Measurements from ENCODE around the gene SLX4IP.

Gene SLX4IP

DNA sequence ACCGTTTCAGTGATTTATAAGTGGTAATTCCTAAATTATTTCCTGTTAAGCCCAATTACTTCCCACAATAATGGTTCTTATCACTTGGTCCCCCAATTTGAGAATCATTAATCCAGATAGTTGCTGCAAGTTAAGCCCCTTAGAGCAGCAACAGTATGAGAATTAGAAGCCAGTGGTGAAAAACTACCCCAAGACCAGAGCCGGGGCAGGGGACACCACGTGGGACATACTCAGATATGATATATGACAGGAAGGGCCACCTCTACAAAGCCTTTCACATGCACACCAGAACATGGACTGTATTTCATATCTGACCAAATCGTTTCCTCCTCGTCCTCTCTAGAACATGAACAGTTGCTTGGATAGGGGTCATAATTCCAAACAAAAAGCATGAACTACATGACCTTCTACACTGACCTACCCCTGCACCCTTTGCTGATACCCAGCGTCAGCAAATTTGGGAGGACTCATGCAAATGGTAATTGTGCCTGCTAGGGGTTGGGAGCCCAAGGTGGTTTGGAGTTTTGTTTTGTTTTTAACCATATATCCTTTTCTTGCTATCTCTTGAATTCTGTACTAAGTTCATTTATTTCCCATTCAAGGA, 234.8 kb downstream of the SLX4IP start:
- TF ChIP-seq, protein P1, sequence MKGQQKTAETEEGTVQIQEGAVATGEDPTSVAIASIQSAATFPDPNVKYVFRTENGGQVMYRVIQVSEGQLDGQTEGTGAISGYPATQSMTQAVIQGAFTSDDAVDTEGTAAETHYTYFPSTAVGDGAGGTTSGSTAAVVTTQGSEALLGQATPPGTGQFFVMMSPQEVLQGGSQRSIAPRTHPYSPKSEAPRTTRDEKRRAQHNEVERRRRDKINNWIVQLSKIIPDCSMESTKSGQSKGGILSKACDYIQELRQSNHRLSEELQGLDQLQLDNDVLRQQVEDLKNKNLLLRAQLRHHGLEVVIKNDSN (IDR thresholded peaks at IDR 0.05): no peak
- TF ChIP-seq, protein P2, sequence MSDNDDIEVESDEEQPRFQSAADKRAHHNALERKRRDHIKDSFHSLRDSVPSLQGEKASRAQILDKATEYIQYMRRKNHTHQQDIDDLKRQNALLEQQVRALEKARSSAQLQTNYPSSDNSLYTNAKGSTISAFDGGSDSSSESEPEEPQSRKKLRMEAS (IDR thresholded peaks at IDR 0.05): no peak
- TF ChIP-seq TAF1 (IDR thresholded peaks at IDR 0.05; ENCODE audit: low read depth) (no peak), CREB1 (IDR thresholded peaks at IDR 0.05; ENCODE audit: low read depth) (no peak)

DNA sequence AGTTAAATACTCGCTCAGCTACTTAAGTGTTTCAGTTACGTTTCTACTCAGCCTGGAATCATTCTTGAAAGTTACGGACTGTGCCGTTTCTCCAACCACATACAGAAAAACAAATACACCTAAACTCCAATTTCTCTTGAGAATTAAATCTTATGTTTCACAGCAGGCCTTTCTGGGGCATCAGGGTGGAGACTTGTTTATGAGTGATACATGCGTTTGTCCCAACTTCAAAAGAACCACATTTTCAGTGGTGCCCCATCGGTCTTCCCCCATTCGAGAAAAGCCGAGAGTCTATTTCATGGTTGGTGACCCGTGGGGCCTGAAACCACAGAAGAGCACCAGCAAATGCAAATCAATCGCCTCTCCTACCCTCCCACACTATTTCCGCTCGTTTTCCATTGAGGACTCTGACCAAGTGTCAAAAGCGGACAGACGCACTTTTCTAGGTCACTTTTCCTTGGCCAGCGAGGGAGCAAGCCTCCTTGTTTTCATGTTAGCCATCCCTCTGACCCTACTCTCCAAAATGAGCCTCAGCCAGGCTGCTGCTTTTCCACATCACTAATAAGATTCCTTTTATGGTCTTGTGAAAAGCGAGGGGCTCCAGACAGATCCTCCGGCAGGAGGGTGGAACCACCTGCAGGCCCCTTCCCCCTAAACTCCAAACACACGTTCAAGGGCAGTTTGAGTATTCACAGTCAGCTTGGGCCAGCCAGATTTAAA, 235.6 kb downstream of the SLX4IP start:
- TF ChIP-seq FOXM1 (IDR thresholded peaks at IDR 0.05; ENCODE audit: borderline replicate concordance, low read depth): no peak
- TF ChIP-seq ZBTB7A (IDR thresholded peaks at IDR 0.05; ENCODE audit: low read depth): no peak
- TF ChIP-seq TCF12 (IDR thresholded peaks at IDR 0.05; ENCODE audit: low read depth): no peak
- TF ChIP-seq RAD21 (IDR thresholded peaks at IDR 0.05; ENCODE audit: low read depth): no peak
- TF ChIP-seq EP300 (IDR thresholded peaks at IDR 0.05; ENCODE audit: borderline replicate concordance): no peak
- TF ChIP-seq TAF1 (IDR thresholded peaks at IDR 0.05; ENCODE audit: low read depth): no peak
- TF ChIP-seq CEBPB (IDR thresholded peaks at IDR 0.05): no peak
- no peak for TF ChIP-seq TEAD4 (IDR thresholded peaks at IDR 0.05)
- TF ChIP-seq EGR1 (IDR thresholded peaks at IDR 0.05): no peak
- TF ChIP-seq, protein P1 (IDR thresholded peaks at IDR 0.05): no peak
- TF ChIP-seq, protein P2 (IDR thresholded peaks at IDR 0.05): no peak
- TF ChIP-seq YY1 (IDR thresholded peaks at IDR 0.05; ENCODE audit: low read depth): no peak
- no peak for TF ChIP-seq NFIC (IDR thresholded peaks at IDR 0.05)
- no peak for TF ChIP-seq CREB1 (IDR thresholded peaks at IDR 0.05; ENCODE audit: low read depth)
- TF ChIP-seq, protein P3, sequence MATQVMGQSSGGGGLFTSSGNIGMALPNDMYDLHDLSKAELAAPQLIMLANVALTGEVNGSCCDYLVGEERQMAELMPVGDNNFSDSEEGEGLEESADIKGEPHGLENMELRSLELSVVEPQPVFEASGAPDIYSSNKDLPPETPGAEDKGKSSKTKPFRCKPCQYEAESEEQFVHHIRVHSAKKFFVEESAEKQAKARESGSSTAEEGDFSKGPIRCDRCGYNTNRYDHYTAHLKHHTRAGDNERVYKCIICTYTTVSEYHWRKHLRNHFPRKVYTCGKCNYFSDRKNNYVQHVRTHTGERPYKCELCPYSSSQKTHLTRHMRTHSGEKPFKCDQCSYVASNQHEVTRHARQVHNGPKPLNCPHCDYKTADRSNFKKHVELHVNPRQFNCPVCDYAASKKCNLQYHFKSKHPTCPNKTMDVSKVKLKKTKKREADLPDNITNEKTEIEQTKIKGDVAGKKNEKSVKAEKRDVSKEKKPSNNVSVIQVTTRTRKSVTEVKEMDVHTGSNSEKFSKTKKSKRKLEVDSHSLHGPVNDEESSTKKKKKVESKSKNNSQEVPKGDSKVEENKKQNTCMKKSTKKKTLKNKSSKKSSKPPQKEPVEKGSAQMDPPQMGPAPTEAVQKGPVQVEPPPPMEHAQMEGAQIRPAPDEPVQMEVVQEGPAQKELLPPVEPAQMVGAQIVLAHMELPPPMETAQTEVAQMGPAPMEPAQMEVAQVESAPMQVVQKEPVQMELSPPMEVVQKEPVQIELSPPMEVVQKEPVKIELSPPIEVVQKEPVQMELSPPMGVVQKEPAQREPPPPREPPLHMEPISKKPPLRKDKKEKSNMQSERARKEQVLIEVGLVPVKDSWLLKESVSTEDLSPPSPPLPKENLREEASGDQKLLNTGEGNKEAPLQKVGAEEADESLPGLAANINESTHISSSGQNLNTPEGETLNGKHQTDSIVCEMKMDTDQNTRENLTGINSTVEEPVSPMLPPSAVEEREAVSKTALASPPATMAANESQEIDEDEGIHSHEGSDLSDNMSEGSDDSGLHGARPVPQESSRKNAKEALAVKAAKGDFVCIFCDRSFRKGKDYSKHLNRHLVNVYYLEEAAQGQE (IDR thresholded peaks at IDR 0.05; ENCODE audit: low read depth): no peak

DNA sequence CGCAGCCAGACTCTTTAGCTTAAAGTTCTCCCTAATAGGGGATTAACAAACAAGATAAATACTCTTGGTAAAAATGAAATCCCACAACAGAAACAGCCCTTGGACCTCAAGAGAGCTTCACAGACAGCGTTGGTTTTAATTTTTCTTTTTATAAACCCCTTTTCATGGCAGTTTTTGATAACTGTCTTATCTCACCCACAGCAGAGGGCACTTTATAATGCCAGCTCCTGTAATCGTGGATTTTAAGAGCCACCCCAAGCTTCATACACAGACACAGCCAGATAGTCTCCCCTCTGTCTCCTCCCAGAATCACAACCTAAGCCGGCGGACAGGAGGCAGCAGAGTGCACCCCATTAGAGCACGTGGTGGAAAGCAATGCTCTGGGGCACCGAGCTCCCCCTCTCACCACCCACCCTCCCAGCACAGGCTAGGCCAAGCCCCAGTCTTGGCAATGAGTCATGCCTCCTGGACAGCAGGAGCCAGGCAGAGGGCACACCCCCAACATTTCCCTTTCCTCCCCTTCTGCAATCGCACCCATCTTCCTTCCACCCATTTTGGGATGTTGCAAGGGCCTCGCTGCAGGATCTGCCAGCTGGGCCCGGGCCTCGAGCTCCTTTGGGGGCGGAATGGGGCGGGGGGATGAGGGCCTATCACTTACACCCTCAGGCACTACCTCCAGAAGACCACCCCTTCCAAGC, 236.3 kb downstream of the SLX4IP start:
- no peak for TF ChIP-seq EP300 (IDR thresholded peaks at IDR 0.05; ENCODE audit: borderline replicate concordance)
- peak; percentile 47 for TF ChIP-seq NFIC (IDR thresholded peaks at IDR 0.05)
- TF ChIP-seq FOXM1 (IDR thresholded peaks at IDR 0.05; ENCODE audit: borderline replicate concordance, low read depth): no peak
- no peak for TF ChIP-seq CREB1 (IDR thresholded peaks at IDR 0.05; ENCODE audit: low read depth)
- peak; percentile 35 for TF ChIP-seq RAD21 (IDR thresholded peaks at IDR 0.05; ENCODE audit: low read depth)
- TF ChIP-seq TAF1 (IDR thresholded peaks at IDR 0.05; ENCODE audit: low read depth): no peak
- no peak for TF ChIP-seq EGR1 (IDR thresholded peaks at IDR 0.05)
- TF ChIP-seq, protein P2 (IDR thresholded peaks at IDR 0.05): peak; percentile 91
- no peak for TF ChIP-seq TEAD4 (IDR thresholded peaks at IDR 0.05)
- TF ChIP-seq TCF12 (IDR thresholded peaks at IDR 0.05; ENCODE audit: low read depth): peak; percentile 42; the same call in 1 of the 2 replicates
- TF ChIP-seq, protein P3 (IDR thresholded peaks at IDR 0.05; ENCODE audit: low read depth): no peak
- TF ChIP-seq, protein P1 (IDR thresholded peaks at IDR 0.05): peak; percentile 72
- peak; percentile 69 for TF ChIP-seq CEBPB (IDR thresholded peaks at IDR 0.05)
- no peak for TF ChIP-seq ZBTB7A (IDR thresholded peaks at IDR 0.05; ENCODE audit: low read depth)
- no peak for TF ChIP-seq YY1 (IDR thresholded peaks at IDR 0.05; ENCODE audit: low read depth)

DNA sequence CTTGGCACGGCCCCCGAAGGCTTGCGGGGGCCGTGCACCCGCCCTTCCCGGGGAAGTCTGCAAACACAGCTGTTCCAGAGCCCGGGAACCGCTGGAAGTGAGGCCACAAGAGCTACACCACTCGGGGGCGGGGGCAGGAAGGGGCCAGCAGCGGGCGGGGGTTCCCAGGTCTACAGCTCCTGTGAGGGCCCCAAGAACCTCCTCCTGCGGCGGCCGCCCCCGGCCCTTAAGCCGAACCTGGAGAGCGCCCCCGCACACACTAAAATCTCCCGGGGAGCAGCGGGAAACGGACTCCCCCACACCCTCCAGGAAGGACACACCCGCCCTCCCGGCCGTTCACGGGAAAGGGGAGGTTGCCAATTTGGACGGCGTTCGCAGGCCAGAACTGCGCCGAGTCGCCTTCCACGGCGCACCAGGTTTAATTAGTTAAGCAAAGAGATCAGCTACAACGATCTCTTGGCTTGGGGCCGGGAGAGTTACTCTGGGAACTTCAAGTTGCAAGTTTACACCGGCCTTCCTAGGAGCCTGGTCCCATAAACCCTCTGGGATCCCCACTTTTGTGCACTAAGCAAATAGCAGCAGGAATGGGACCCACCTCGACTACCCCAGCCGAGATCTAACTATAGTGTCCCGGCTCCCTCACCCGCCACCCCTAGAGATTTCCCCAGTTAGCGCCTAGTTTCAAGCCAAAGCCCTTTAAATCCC, 237.0 kb downstream of the SLX4IP start:
- no peak for TF ChIP-seq CEBPB (IDR thresholded peaks at IDR 0.05)
- TF ChIP-seq FOXM1 (IDR thresholded peaks at IDR 0.05; ENCODE audit: borderline replicate concordance, low read depth): no peak
- TF ChIP-seq, protein P2 (IDR thresholded peaks at IDR 0.05): no peak
- no peak for TF ChIP-seq RAD21 (IDR thresholded peaks at IDR 0.05; ENCODE audit: low read depth)
- TF ChIP-seq EGR1 (IDR thresholded peaks at IDR 0.05): peak; percentile 74
- peak; percentile 33; the same call in 1 of the 2 replicates for TF ChIP-seq NFIC (IDR thresholded peaks at IDR 0.05)
